A673 (cell line): ENCODE measurements around the gene PRPF40B. TPM values are rescaled to one million over a fixed set of nuclear protein-coding genes. Genes with fewer than 3 reads are reported as not detected.

ENCODE experiments used
- BruUV-seq: library from RNA; stranded (reverse); fragments of 400-500 nt; replicated peaks from 2 replicates; lab custom pipeline; 2021; lab: Mats Ljungman, UMichigan
- CTCF ChIA-PET: fragments of 300-600 bp; sonication (Branson Sonifier 250); formaldehyde crosslinking; loops from one replicate; lab custom pipeline; 2022; ENCODE audit warnings: antibody characterized with exemption; lab: Charles Lee
- POLR2A ChIA-PET: fragments of 300-600 bp; sonication (Branson Sonifier 250); formaldehyde crosslinking; loops from one replicate; lab custom pipeline; 2022; ENCODE audit warnings: antibody characterized with exemption; ENCODE audit not compliant: low non-redundant PET; lab: Charles Lee
- DNase-seq: peaks from one replicate; pipeline ENCODE4 v3.0.0-alpha.2; 2015; ENCODE audit warnings: low spot score
- H3K27ac ChIP-seq: fragments of 200-600 bp; sonication (generic); 2 replicates; pipeline ENCODE4 v1.5.1; 2016; ENCODE audit warnings: mixed run types, low read depth, mild to moderate bottlenecking, mixed read lengths, antibody characterized with exemption, low read length; ENCODE audit not compliant: poor library complexity, severe bottlenecking
- H3K27me3 ChIP-seq: fragments of 200-600 bp; sonication (generic); replicated peaks from 2 replicates; pipeline ENCODE4 v1.6.1; 2017; ENCODE audit warnings: mixed run types, low read depth, mild to moderate bottlenecking, mixed read lengths, antibody characterized with exemption, low read length; ENCODE audit not compliant: insufficient read depth, poor library complexity
- H3K36me3 ChIP-seq: fragments of 200-600 bp; sonication (generic); 2 replicates; pipeline ENCODE4 v1.6.1; 2016; ENCODE audit warnings: mixed run types, mild to moderate bottlenecking, mixed read lengths, antibody characterized with exemption, low read length; ENCODE audit not compliant: insufficient read depth, poor library complexity, severe bottlenecking
- H3K4me1 ChIP-seq: fragments of 200-600 bp; sonication (generic); 2 replicates; pipeline ENCODE4 v1.6.1; 2017; ENCODE audit warnings: mixed run types, mild to moderate bottlenecking, mixed read lengths, antibody characterized with exemption, low read length; ENCODE audit not compliant: insufficient read depth, poor library complexity, severe bottlenecking
- H3K4me3 ChIP-seq: fragments of 200-600 bp; sonication (generic); 2 replicates; pipeline ENCODE4 v1.5.1; 2016; ENCODE audit warnings: low read depth, mixed run types, mild to moderate bottlenecking, mixed read lengths, low read length; ENCODE audit not compliant: poor library complexity, severe bottlenecking
- H3K9me3 ChIP-seq: fragments of 200-600 bp; sonication (generic); 2 replicates; pipeline ENCODE4 v1.6.1; 2016; ENCODE audit warnings: mixed run types, low read depth, mild to moderate bottlenecking, mixed read lengths, antibody characterized with exemption, low read length; ENCODE audit not compliant: poor library complexity, severe bottlenecking
- EZH2 ChIP-seq: fragments of 200-600 bp; sonication (generic); IDR thresholded peaks from 2 replicates; pipeline ENCODE4 v1.6.1; 2017; ENCODE audit warnings: borderline replicate concordance, low read depth, mild to moderate bottlenecking, mixed read lengths, antibody characterized with exemption, low read length; ENCODE audit not compliant: poor library complexity, severe bottlenecking
- intact Hi-C: fragments of 100-400 bp; cut with micrococcal nuclease; formaldehyde crosslinking; loops from one replicate; pipeline ENCODE4 v1.10.0; 2022; ENCODE audit not compliant: unreplicated experiment
- total RNA-seq: library from RNA; stranded (reverse); gene quantifications from 2 replicates; pipeline ENCODE4 v1.2.3, GENCODE V29; 2021
- TF ChIP-seq, protein P1 (sequence below): fragments of 300-800, 200-600 bp; sonication (generic); conservative IDR thresholded peaks from 2 replicates; pipeline ENCODE4 v1.5.1; 2017; ENCODE audit warnings: low read depth, mild to moderate bottlenecking, antibody characterized with exemption, low read length, moderate library complexity, mixed read lengths

PRPF40B gene
- total RNA-seq, 1 experiment from 2014 or later: 14.0 TPM

DNA sequence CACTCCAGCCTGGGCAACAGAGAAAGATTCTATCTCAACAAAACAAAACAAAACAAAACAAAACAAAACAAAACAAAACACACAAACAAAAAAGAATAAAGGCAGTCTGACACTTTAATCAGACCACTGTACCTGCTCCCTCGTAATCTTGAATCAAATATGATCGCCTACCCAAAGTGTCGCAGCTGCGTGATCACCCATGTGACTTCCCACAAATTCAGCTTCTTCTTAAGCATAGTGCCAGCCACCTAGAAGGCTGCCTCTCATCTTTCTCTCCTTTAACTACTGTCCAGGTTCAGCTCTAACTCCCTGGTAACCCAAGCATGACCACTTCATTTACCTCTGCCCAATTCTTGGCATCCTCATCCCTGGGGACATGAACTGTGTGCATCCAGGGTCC lies 46.4 kb downstream of the PRPF40B start:
- ChIA-PET POLR2A (interaction anchor here (0.6 kb wide), 1 partner anchor 26 kb away, joined by 3 read pairs; no protein-coding TSS in a partner anchor), CTCF (no interaction called here)
- intact Hi-C loops: no loop called here
- no peaks in the 10 kb centered on the region for H3K27me3 ChIP-seq
- peaks cover 13% of the 10 kb centered on the region for H3K4me1 ChIP-seq
- no peak overlapping the region for H3K4me3 ChIP-seq
- no TSS peak for BruUV-seq
- DNase-seq: no peak
- H3K36me3 ChIP-seq: no peaks in the 10 kb centered on the region
- H3K9me3 ChIP-seq: no peaks in the 10 kb centered on the region
- H3K27ac ChIP-seq: no peak overlapping the region
- TF ChIP-seq EZH2: no peak
- TF ChIP-seq, protein P1, sequence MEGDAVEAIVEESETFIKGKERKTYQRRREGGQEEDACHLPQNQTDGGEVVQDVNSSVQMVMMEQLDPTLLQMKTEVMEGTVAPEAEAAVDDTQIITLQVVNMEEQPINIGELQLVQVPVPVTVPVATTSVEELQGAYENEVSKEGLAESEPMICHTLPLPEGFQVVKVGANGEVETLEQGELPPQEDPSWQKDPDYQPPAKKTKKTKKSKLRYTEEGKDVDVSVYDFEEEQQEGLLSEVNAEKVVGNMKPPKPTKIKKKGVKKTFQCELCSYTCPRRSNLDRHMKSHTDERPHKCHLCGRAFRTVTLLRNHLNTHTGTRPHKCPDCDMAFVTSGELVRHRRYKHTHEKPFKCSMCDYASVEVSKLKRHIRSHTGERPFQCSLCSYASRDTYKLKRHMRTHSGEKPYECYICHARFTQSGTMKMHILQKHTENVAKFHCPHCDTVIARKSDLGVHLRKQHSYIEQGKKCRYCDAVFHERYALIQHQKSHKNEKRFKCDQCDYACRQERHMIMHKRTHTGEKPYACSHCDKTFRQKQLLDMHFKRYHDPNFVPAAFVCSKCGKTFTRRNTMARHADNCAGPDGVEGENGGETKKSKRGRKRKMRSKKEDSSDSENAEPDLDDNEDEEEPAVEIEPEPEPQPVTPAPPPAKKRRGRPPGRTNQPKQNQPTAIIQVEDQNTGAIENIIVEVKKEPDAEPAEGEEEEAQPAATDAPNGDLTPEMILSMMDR: no peak

DNA sequence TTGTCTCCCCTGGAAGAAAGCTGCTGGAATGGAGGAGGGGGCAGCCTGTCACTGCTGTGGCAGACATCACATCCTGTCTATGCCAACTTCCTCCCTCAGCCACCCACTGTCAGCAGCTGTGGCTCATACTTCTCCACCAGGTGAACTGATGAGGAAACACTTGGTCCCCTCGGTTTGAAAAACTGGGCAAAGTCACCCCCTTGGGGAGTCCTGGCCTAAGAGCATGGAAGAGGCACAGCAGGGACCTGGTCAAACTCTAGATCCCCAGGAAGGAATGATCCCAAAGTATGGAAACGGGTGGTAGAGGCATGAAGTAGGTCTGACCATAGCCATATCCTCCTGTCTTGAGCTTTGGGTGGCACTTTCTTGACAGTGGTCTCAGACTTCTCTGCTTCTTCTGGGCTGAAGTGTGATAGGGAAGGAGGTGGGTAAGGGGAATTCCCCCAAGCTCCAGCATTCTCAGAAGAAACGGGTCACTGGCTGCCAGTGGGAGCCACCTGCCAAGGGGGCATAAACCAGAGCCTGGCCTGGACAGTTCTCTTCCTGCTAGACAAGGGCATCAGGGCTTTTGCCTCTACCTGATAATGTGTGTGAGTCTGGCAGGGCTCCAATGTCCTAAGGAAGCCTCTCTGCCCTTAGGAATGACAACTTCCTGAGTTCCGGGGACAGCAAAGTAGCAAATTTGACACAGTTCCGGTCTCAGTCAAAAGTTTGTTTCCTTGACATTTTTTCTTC lies 47.8 kb downstream of the PRPF40B start:
- ChIA-PET POLR2A (interaction anchor here (0.8 kb wide), 1 partner anchor 87 kb away, joined by 3 read pairs; no protein-coding TSS in a partner anchor), CTCF (no interaction called here)
- H3K27ac ChIP-seq: peak overlapping the region; percentile 61
- peaks cover 13% of the 10 kb centered on the region for H3K4me1 ChIP-seq
- H3K4me3 ChIP-seq: no peak overlapping the region
- no TSS peak for BruUV-seq
- no peaks in the 10 kb centered on the region for H3K9me3 ChIP-seq
- TF ChIP-seq, protein P1: no peak
- no peak for TF ChIP-seq EZH2
- H3K36me3 ChIP-seq: no peaks in the 10 kb centered on the region
- H3K27me3 ChIP-seq: no peaks in the 10 kb centered on the region
- no peak for DNase-seq
- intact Hi-C loops: no loop called here

DNA sequence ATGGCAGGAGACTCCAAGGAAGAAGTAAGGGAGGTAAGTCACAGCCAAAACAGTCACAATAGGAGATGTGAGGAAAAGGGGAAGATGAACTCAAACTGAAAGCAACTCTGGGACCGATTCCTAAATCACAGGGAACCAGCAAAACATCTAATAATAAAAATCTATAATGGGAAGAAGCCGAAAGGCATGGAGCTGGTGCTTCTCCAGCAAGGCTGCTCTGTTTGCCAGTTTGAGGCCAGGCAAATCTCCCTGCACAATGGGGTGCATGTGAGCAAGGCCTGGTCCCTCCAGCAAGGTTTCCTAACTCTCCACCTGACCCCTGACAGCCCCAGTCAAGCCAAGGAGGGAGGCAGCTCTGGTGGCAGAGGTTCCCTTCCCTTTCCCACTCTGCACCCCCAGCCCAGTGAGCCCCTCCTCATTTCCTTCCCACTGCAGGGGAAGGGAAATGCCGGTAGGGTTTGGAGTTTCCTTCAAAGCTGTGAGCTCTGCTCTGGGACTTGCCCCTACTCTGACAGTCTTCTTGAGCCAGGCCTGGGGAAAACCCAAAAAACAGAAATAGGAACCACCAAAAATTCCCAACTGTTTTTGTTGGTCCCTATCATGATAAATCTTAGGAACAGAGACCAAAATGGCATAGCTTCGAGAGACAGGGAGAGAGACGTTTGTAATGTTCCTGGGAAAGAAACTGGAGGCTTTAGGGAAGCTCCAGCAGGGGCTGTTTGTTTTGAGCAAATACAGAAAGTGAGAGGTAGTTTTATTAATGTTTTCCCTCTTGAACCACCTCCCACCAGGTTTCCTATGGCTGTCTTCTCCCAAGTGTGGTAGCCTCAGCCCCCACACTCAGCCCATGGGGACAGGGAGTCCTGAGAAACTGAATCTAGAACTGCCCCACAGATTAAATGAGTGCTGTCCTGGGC lies 49.2 kb downstream of the PRPF40B start:
- Histone ChIP-seq H3K27me3 (no peaks in the 10 kb centered on the region), H3K27ac (peak overlapping the region; percentile 61), H3K4me1 (peaks cover 13% of the 10 kb centered on the region), H3K4me3 (no peak overlapping the region), H3K36me3 (no peaks in the 10 kb centered on the region), H3K9me3 (no peaks in the 10 kb centered on the region)
- no TSS peak for BruUV-seq
- intact Hi-C loops: no loop called here
- ChIA-PET POLR2A (no interaction called here), CTCF (no interaction called here)
- DNase-seq: no peak
- TF ChIP-seq EZH2: no peak
- TF ChIP-seq, protein P1: no peak
